ENCODE measurements around the gene TENT4B.

TENT4B gene

DNA sequence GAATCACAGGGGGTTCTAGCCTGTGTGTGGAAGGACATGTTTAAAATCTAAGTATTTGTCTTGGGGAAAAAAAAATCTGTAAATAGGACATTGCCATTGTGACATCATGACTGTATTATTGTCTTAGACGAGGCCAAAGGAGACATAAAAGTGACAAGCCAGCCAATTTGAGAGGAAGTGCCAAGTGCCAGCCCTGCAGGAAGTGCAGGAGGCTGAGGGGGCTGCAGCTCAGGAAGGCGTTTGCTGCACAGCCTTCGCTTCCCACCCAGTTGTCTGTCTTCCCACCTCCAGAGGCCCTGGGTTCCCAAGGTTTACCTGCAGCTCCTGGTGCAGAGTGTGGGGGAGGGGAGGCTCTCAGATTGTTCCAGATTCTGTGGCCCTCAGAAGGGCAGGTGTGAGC is 114.5 kb downstream of the TENT4B start:
- H3K18ac ChIP-seq (ENCODE audit: low read length): no peak overlapping the region
- H3K4me2 ChIP-seq (ENCODE audit: low read length): no peak overlapping the region
- H2BK120ac ChIP-seq (ENCODE audit: low read depth, low read length): no peak overlapping the region
- H2BK15ac ChIP-seq (replicated peaks; ENCODE audit: low read depth): no peak overlapping the region
- no peaks in the 10 kb centered on the region for H3K36me3 ChIP-seq (ENCODE audit: control insufficient read depth, insufficient read depth, low read length)
- no peaks in the 10 kb centered on the region for H3K79me1 ChIP-seq (ENCODE audit: low read length)
- H3K4ac ChIP-seq (ENCODE audit: low read depth, low read length): no peak overlapping the region
- H3K23ac ChIP-seq (ENCODE audit: low read length): no peak overlapping the region
- peaks cover 8% of the 10 kb centered on the region for H3K4me1 ChIP-seq (ENCODE audit: control insufficient read depth, low read depth, low read length)
- H2BK5ac ChIP-seq (ENCODE audit: low read length): no peak overlapping the region
- no peak for DNase-seq
- no peak overlapping the region for H3K4me3 ChIP-seq (ENCODE audit: low read length)
- no peaks in the 10 kb centered on the region for H3K79me2 ChIP-seq (ENCODE audit: control insufficient read depth, insufficient read depth, low read length)
- no peak overlapping the region for H3K9ac ChIP-seq (ENCODE audit: low read length)
- H4K5ac ChIP-seq (ENCODE audit: low read length): no peak overlapping the region
- H2AK5ac ChIP-seq (ENCODE audit: low read length): no peak overlapping the region
- WGBS (ENCODE audit: extremely low coverage, insufficient coverage, low lambda C conversion rate): no CpG with 5 or more reads among the region's 3 CpGs
- H4K8ac ChIP-seq (ENCODE audit: low read depth, low read length): no peak overlapping the region
- no peak overlapping the region for H3K56ac ChIP-seq (ENCODE audit: low read length)
- H3K27ac ChIP-seq (ENCODE audit: low read depth, low read length): no peak overlapping the region
- H3K27me3 ChIP-seq (ENCODE audit: insufficient read depth, low read length, poor library complexity): no peaks in the 10 kb centered on the region

DNA sequence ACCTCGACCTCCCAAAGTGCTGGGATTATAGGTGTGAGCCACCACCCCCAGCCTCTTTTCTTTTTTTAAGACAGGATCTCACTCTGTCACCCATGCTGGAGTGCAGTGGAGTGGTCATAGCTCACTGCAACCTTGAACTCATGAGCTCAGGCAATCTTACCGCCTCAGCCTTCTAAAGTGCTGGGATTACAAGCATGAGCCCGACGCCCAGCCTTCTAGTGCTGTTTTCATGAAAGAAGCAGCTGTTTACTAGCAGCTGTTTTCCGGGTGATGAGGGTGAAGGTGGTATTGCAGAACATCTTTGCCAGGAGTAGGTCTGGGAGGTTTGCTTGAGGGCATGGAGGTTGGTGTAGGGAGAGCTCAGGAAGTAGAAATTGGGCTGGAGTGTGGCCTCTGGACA is 115.2 kb downstream of the TENT4B start:
- no peak overlapping the region for H3K27ac ChIP-seq (ENCODE audit: low read depth, low read length)
- no peak overlapping the region for H2AK5ac ChIP-seq (ENCODE audit: low read length)
- no peak overlapping the region for H3K4ac ChIP-seq (ENCODE audit: low read depth, low read length)
- H3K23ac ChIP-seq (ENCODE audit: low read length): no peak overlapping the region
- no peaks in the 10 kb centered on the region for H3K79me1 ChIP-seq (ENCODE audit: low read length)
- no peak overlapping the region for H3K18ac ChIP-seq (ENCODE audit: low read length)
- H3K4me3 ChIP-seq (ENCODE audit: low read length): no peak overlapping the region
- H2BK5ac ChIP-seq (ENCODE audit: low read length): no peak overlapping the region
- WGBS (ENCODE audit: extremely low coverage, insufficient coverage, low lambda C conversion rate): no CpG with 5 or more reads among the region's 5 CpGs
- H3K27me3 ChIP-seq (ENCODE audit: insufficient read depth, low read length, poor library complexity): no peaks in the 10 kb centered on the region
- no peak overlapping the region for H3K4me2 ChIP-seq (ENCODE audit: low read length)
- H4K8ac ChIP-seq (ENCODE audit: low read depth, low read length): no peak overlapping the region
- no peak for DNase-seq
- H2BK120ac ChIP-seq (ENCODE audit: low read depth, low read length): no peak overlapping the region
- no peak overlapping the region for H3K56ac ChIP-seq (ENCODE audit: low read length)
- H4K5ac ChIP-seq (ENCODE audit: low read length): no peak overlapping the region
- H3K79me2 ChIP-seq (ENCODE audit: control insufficient read depth, insufficient read depth, low read length): no peaks in the 10 kb centered on the region
- peaks cover 8% of the 10 kb centered on the region for H3K4me1 ChIP-seq (ENCODE audit: control insufficient read depth, low read depth, low read length)
- H3K9ac ChIP-seq (ENCODE audit: low read length): no peak overlapping the region
- no peak overlapping the region for H2BK15ac ChIP-seq (replicated peaks; ENCODE audit: low read depth)
- no peaks in the 10 kb centered on the region for H3K36me3 ChIP-seq (ENCODE audit: control insufficient read depth, insufficient read depth, low read length)

DNA sequence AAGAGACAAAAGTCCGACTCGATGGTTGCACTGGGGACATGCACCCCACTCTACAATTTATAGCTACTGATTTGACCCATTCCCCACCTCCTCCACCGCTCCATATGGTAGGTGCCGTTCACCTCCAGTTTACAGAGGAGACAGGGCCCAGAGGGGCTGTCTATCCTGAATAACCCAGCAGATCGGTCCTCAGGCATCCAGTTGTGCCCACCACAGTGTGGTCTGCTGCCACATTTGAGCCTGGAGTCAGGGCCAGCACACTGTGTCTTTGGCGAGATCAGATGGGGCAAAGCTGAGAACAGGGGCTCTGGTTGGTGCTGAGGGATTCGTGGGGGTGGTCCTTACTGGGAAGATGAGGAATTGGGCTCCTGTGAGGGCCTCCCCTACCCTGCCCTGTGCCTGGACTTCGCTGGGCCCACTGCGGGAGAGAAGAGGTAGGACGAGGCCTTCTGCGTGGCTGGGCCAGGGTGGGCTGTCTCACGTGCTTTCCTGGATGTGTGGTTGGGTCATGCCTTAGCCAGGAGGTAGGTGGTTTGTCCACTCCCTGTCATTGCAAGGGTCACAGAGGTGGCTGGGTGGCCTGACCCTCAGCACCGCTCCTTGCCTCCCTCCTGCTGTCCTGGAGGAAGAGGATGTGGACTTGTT is 116.1 kb downstream of the TENT4B start:
- Histone ChIP-seq H3K27ac (ENCODE audit: low read depth, low read length) (no peak overlapping the region), H3K79me2 (ENCODE audit: control insufficient read depth, insufficient read depth, low read length) (no peaks in the 10 kb centered on the region), H3K9ac (ENCODE audit: low read length) (no peak overlapping the region), H3K4ac (ENCODE audit: low read depth, low read length) (no peak overlapping the region), H3K4me1 (ENCODE audit: control insufficient read depth, low read depth, low read length) (peaks cover 8% of the 10 kb centered on the region), H3K56ac (ENCODE audit: low read length) (peak overlapping the region; percentile 7), H3K27me3 (ENCODE audit: insufficient read depth, low read length, poor library complexity) (no peaks in the 10 kb centered on the region), H3K79me1 (ENCODE audit: low read length) (no peaks in the 10 kb centered on the region), H2BK5ac (ENCODE audit: low read length) (no peak overlapping the region), H3K36me3 (ENCODE audit: control insufficient read depth, insufficient read depth, low read length) (no peaks in the 10 kb centered on the region), H3K4me2 (ENCODE audit: low read length) (no peak overlapping the region), H2BK120ac (ENCODE audit: low read depth, low read length) (no peak overlapping the region), H3K23ac (ENCODE audit: low read length) (no peak overlapping the region), H4K8ac (ENCODE audit: low read depth, low read length) (no peak overlapping the region), H2AK5ac (ENCODE audit: low read length) (no peak overlapping the region), H3K4me3 (ENCODE audit: low read length) (no peak overlapping the region), H4K5ac (ENCODE audit: low read length) (no peak overlapping the region), H2BK15ac (replicated peaks; ENCODE audit: low read depth) (no peak overlapping the region), H3K18ac (ENCODE audit: low read length) (no peak overlapping the region)
- no peak for DNase-seq
- no CpG with 5 or more reads among the region's 13 CpGs for WGBS (ENCODE audit: extremely low coverage, insufficient coverage, low lambda C conversion rate)

DNA sequence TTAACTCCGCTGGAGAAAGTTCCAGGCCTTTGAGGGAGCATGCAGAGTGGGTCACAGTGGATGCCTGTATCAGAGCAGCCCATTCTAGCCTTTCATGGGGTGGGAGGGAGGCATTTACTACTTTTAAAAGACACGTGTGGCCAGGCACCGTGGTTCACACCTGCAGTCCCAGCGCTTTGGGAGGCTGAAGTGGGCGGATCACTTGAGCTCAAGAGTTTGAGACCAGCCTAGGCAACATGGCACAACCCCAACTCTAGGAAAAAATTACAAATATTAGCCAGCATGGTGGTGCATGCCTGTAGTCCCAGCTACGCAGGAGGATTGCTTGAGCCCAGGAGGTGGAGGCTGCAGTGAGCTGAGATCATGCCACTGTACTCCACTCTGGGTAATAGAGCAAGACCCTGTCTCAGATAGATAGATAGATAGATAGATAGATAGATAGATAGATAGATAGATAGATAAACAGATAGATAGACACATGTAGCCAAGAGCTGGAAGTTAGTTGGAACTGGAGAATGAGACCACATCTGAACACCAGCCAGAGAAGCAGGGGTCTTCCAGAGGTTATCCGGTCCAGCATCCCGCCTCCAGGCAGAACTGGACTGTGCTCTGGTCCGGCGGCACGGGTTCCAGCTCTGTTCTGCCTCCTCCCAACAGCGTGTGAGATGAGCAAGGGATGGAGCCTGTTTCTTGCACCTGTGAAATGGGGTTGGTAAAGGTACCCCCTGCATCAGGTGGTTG is 116.8 kb downstream of the TENT4B start:
- no peaks in the 10 kb centered on the region for H3K27me3 ChIP-seq (ENCODE audit: insufficient read depth, low read length, poor library complexity)
- H2BK15ac ChIP-seq (replicated peaks; ENCODE audit: low read depth): no peak overlapping the region
- no peaks in the 10 kb centered on the region for H3K79me1 ChIP-seq (ENCODE audit: low read length)
- no peak overlapping the region for H3K4me3 ChIP-seq (ENCODE audit: low read length)
- H2BK120ac ChIP-seq (ENCODE audit: low read depth, low read length): no peak overlapping the region
- DNase-seq: no peak
- H3K27ac ChIP-seq (ENCODE audit: low read depth, low read length): no peak overlapping the region
- H3K56ac ChIP-seq (ENCODE audit: low read length): no peak overlapping the region
- no peak overlapping the region for H3K18ac ChIP-seq (ENCODE audit: low read length)
- no peak overlapping the region for H3K4me2 ChIP-seq (ENCODE audit: low read length)
- H3K4ac ChIP-seq (ENCODE audit: low read depth, low read length): no peak overlapping the region
- H3K4me1 ChIP-seq (ENCODE audit: control insufficient read depth, low read depth, low read length): peaks cover 8% of the 10 kb centered on the region
- no peak overlapping the region for H4K5ac ChIP-seq (ENCODE audit: low read length)
- no peak overlapping the region for H3K23ac ChIP-seq (ENCODE audit: low read length)
- H3K9ac ChIP-seq (ENCODE audit: low read length): no peak overlapping the region
- H2BK5ac ChIP-seq (ENCODE audit: low read length): no peak overlapping the region
- no peak overlapping the region for H4K8ac ChIP-seq (ENCODE audit: low read depth, low read length)
- no peaks in the 10 kb centered on the region for H3K36me3 ChIP-seq (ENCODE audit: control insufficient read depth, insufficient read depth, low read length)
- WGBS (ENCODE audit: extremely low coverage, insufficient coverage, low lambda C conversion rate): no CpG with 5 or more reads among the region's 12 CpGs
- H3K79me2 ChIP-seq (ENCODE audit: control insufficient read depth, insufficient read depth, low read length): no peaks in the 10 kb centered on the region
- no peak overlapping the region for H2AK5ac ChIP-seq (ENCODE audit: low read length)

DNA sequence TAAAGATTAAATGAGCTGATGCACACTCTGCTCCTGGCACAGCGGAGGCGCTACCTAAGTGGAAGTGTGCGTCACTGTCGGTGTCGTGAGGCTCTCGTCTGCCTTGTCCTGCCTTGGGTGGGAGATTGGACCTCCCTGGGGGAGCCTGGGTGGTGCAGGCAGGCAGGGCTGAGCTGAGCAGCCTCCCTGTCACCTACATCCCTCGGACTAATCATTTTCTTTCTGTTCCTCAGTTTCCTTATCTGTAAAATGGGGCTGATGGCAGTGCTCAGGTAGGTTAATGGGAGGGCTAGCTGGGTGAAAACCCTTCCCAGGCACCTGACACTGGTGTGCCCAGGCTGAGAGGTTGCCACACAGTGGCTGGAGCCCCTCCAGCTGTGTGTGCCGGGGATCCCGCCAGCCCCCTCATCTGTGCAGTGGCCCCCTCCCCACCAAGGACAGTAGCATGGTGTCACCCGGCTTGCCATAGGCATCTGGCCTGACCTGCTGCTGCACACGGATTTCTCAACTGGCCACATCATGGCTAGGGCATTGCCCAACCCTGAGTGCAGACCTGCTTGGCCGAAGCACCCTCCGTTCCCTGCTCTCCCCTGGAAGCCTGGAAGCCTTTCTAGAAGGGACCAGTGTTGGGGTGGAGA is 117.5 kb downstream of the TENT4B start:
- H3K4me2 ChIP-seq (ENCODE audit: low read length): no peak overlapping the region
- no peak overlapping the region for H3K27ac ChIP-seq (ENCODE audit: low read depth, low read length)
- no peak overlapping the region for H4K8ac ChIP-seq (ENCODE audit: low read depth, low read length)
- no peak overlapping the region for H4K5ac ChIP-seq (ENCODE audit: low read length)
- H3K56ac ChIP-seq (ENCODE audit: low read length): no peak overlapping the region
- DNase-seq: no peak
- no peak overlapping the region for H2AK5ac ChIP-seq (ENCODE audit: low read length)
- H2BK15ac ChIP-seq (replicated peaks; ENCODE audit: low read depth): no peak overlapping the region
- H2BK120ac ChIP-seq (ENCODE audit: low read depth, low read length): no peak overlapping the region
- H3K79me2 ChIP-seq (ENCODE audit: control insufficient read depth, insufficient read depth, low read length): no peaks in the 10 kb centered on the region
- no CpG with 5 or more reads among the region's 13 CpGs for WGBS (ENCODE audit: extremely low coverage, insufficient coverage, low lambda C conversion rate)
- H3K18ac ChIP-seq (ENCODE audit: low read length): no peak overlapping the region
- H2BK5ac ChIP-seq (ENCODE audit: low read length): no peak overlapping the region
- no peak overlapping the region for H3K23ac ChIP-seq (ENCODE audit: low read length)
- no peaks in the 10 kb centered on the region for H3K36me3 ChIP-seq (ENCODE audit: control insufficient read depth, insufficient read depth, low read length)
- no peaks in the 10 kb centered on the region for H3K27me3 ChIP-seq (ENCODE audit: insufficient read depth, low read length, poor library complexity)
- H3K4ac ChIP-seq (ENCODE audit: low read depth, low read length): no peak overlapping the region
- peaks cover 8% of the 10 kb centered on the region for H3K4me1 ChIP-seq (ENCODE audit: control insufficient read depth, low read depth, low read length)
- H3K79me1 ChIP-seq (ENCODE audit: low read length): no peaks in the 10 kb centered on the region
- H3K4me3 ChIP-seq (ENCODE audit: low read length): no peak overlapping the region
- no peak overlapping the region for H3K9ac ChIP-seq (ENCODE audit: low read length)
